NCI-H146 (cell line): Measurements from ENCODE around the gene USP20.
"Not testable (repeated sequence)": the region's sequence is repeated elsewhere in the genome, so short reads cannot be mapped to it uniquely, and the experiment has no call there.

Source experiments
- DNase-seq: peaks from one replicate; lab custom pipeline; 2025; lab: John Stamatoyannopoulos, UW

The USP20 gene

GRCh38 chr9:129835128-129835859 lies at the start of gene USP20, which contains the start of gene C9orf78:
TSS of gene USP20 (plus strand) at chr9:129835458. CDS start at chr9:129852556, 17,098 bp downstream.
TSS of gene C9orf78 (minus strand) at chr9:129835275. CDS start at chr9:129835221, 54 bp downstream.
- DNase-seq: peak; percentile 95

- no peak for DNase-seq
These were observed 49.4 kb upstream of the USP20 start for GRCh38 chr9:129785866-129786265.

- DNase-seq: no peak
These were observed 48.8 kb upstream of the USP20 start for GRCh38 chr9:129786481-129786880.

- DNase-seq: no peak
These were observed 40.7 kb upstream of the USP20 start for GRCh38 chr9:129794549-129794948.

GRCh38 chr9:129796029-129796428 lies 39.2 kb upstream of the USP20 start:
- DNase-seq: not testable (repeated sequence)

GRCh38 chr9:129798973-129799372 lies 36.3 kb upstream of the USP20 start:
- no peak for DNase-seq

GRCh38 chr9:129801504-129801903 lies 33.8 kb upstream of the USP20 start:
- no peak for DNase-seq

GRCh38 chr9:129802833-129803675 lies 32.2 kb upstream of the USP20 start, which contains the start of gene TOR1B:
TSS of gene TOR1B (plus strand) at chr9:129803184. CDS start at chr9:129803213, 29 bp downstream.
- peak; percentile 91 for DNase-seq

- no peak for DNase-seq
These were observed 31.6 kb upstream of the USP20 start for GRCh38 chr9:129803676-129804060.

GRCh38 chr9:129806061-129806460 lies 29.2 kb upstream of the USP20 start:
- DNase-seq: no peak

- no peak for DNase-seq
These were observed 25.9 kb upstream of the USP20 start for GRCh38 chr9:129809346-129809745.

- no peak for DNase-seq
These were observed 25.1 kb upstream of the USP20 start for GRCh38 chr9:129810116-129810515.

GRCh38 chr9:129810788-129811187 lies 24.5 kb upstream of the USP20 start:
- no peak for DNase-seq

GRCh38 chr9:129811967-129812363 lies 23.3 kb upstream of the USP20 start:
- no peak for DNase-seq

- no peak for DNase-seq
These were observed 22.9 kb upstream of the USP20 start for GRCh38 chr9:129812385-129812784.

GRCh38 chr9:129813661-129814060 lies 21.6 kb upstream of the USP20 start:
- no peak for DNase-seq

- DNase-seq: no peak
These were observed 20.6 kb upstream of the USP20 start for GRCh38 chr9:129814432-129815223.

GRCh38 chr9:129815278-129815677 lies 20.0 kb upstream of the USP20 start:
- no peak for DNase-seq

- DNase-seq: no peak
These were observed 18.5 kb upstream of the USP20 start for GRCh38 chr9:129816501-129817435.

GRCh38 chr9:129822898-129823541 lies 12.2 kb upstream of the USP20 start:
- DNase-seq: no peak

- DNase-seq: no peak
These were observed 11.7 kb upstream of the USP20 start for GRCh38 chr9:129823542-129823934.
